Effector CD8-positive, alpha-beta T cell (primary cell): Measurements from ENCODE around the gene VAV3.
"Not testable (repeated sequence)": the region's sequence is repeated elsewhere in the genome, so short reads cannot be mapped to it uniquely, and the experiment has no call there.

Source experiments
- DNase-seq: peaks from one replicate; lab custom pipeline; 2025; lab: John Stamatoyannopoulos, UW

Gene VAV3

DNA sequence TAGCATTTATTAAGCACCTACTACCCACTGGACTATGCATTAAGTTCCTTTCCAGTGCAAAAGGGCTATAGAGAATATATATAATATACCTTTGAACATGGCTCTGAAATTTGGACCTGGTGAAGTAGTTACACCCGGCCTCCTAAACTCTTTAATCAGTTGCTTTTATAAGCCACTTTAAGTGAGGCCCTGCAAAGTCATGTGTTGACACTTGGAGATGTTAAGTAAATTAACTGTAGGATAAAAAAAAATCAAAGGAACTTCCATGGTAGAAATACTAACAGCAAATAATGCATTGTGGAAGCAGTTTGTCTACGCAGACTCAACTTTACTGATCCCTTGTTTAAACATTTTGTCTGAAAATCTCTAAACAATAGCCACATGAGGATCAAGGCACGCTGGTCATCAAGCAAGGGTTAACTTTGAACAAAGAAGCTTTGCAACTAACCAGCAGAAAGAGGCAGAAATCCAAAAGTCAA lies 283.9 kb downstream of the VAV3 start:
- DNase-seq, result no peak

DNA sequence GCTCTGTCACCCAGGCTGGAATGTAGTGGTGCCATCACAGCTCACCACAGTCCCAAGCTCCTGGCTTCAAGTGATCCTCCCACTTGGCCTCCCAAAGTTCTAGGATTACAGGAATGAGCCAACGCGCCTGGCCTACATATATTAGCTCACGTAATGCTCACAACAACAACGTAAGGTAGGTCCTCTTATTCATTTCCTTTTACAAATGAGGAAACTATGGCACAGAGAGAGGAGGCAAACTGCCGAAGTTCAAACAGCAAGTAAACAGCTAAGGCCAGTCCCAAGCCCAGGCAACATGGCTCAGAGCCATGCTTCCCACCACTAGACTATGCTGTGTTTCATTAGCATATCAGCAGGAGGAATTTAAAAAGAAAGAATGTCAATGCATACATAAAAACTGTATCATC lies 284.4 kb downstream of the VAV3 start:
- DNase-seq, result no peak

DNA sequence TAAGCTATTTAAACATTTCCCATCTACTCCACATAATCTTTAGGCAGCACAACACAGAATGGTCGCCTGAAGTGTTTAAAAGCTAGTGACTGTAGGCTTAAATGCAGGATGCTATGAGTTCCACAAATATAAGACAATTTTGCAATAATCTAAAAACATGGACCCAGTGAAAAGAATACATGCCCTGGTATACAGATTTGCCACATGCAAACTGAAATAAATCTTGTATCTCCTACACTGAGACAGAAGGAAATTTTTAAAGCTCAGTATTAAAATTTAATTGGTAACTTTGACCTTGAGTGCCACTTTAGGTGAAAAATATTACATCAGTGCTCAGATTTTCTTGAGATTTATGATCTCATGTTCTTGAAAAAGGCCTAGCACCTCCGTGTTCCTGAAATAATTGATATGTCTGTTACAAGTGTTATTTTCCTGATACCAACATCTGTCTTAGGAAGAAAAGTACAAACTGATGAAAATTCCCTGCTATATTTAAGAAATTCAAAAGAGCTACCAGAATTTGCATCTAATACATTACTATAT lies 285.5 kb downstream of the VAV3 start:
- DNase-seq, result no peak

DNA sequence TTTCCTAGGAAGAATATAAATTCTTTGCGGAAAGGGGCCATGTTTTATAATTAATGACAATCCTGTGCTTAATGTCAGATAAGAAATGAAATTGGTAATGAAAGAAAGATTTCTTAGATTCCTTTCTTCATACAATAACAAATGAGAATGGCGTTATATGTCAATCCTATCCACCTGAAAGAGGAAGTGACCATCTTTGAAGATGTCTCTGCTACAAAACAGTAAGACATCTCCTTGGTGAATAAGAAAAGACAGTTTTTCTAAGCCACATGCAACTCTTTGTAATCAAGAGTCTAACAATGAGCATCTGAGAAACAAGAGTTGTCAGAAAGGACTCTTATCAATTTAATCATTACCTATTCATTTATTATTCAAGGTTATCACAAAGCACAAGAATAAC lies 286.0 kb downstream of the VAV3 start:
- DNase-seq, result no peak

DNA sequence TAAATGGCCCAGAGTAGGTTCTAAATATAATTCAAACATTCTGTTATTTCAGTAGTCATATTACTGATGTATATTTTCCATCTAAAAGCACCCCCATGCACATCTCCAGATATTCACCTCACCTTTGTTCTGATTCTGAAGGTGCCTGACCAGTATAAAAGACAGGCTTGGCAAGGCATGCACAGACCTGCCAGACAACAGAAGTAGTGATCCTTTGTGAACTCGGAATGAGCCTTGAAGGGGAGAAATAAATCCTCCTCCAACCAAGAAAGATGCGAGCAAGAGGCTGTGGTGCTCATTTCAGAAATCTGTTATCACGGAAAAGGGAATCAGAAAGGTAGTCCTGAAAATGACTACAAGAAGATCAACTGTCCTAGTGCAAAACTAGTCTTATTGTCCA lies 287.3 kb downstream of the VAV3 start:
- no peak for DNase-seq

DNA sequence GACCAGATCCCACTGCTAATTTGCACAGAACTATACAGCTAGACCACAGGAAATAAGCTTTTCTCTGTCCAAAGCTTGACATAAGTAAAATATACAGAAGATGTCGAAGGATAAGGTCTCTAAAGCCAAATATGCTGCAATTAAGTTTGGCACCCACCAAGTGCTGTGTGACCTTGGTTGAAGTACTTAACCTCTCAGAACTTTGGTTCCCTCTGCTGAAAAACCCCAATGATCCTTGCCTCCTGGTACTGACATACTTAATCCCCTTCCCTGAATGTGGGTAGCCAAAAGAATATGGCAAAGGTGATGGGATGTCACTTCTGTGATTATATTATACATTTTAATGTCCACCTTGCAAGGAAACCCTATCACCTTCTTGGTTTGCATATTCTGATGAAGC lies 290.5 kb downstream of the VAV3 start:
- no peak for DNase-seq

DNA sequence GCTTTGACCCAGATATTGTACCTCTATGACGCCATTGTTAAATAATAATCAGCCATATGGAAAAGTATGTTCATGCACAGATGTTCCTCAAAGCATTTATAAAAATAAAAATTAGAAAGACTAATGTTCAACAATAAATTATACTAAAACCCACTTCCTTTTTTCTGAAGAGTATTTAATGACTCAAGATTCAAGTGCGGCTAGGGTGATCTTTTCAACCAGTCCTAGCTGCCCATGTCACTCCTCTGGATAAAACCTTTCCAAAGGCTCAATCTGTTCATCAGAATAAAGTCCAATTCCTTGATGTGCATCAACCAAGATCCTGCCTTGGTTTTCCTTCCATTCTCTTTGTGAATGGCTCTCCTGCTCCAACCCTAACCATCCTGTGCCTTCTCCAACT lies 292.0 kb downstream of the VAV3 start:
- no peak for DNase-seq

DNA sequence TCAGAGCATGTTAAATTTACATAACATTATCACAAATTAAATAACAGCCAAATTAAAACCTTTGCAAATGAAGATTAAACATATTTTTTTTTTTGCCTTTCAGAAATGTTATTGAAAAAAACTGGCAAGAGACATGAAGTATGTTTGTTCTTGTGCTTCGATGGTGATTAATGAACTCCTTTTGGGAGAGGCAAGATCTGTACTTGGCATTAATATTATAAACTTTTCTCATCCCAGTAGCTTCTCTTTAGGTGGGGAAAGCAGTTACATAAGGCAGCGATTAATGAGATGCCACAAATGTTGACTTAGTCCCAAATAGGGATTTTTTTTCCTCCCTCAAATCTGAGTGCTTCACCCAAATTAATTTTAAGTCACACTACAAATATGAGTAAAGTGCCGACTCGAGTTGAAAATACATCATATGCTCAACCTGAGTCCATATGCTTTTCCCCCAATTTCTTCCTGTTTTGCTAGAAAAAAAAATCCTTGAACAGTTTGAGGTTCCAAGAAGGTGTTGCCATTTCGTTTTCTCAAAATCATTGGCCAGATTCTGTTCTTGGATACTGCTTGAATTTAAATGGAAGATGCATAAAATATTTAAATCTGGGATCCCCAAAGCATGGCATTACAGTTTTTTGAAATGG lies 294.5 kb downstream of the VAV3 start:
- DNase-seq, result no peak

DNA sequence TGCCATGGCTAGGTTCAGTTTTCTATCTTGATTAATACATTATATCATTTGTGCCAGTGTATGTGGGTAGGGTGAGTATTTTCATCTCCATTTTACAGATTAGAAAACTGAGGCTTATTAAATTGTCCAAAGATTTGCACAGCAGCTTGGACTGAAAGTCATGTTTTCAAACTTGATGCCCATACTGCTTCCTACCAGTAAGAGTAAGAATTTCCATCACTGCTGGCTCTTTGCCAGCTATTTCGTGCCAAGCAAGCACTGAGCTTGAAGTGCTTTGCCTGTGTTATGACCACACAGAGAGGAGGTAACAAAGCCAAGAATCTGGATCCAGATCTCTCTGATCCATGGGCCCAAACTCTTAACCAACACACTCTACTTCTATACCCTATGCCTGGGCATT lies 295.0 kb downstream of the VAV3 start:
- no peak for DNase-seq

DNA sequence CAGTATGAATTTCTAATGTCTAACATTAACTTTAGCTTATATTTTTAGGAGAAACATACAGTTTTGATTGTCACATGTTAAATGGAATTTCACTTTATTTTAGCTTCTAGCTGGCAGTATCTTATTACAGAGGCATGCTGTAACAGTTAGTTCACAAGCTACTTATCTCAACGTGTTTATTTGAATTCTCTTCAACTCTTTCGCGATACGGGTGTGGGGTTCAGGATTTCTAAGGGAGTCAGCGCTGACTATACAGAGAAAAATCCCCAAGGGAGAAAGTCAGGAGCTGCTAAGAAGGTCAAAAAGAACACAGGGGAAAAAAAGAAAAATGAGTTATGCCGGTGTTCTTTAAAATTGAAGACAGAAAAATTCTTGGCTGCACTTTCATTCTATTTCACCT lies 296.2 kb downstream of the VAV3 start:
- no peak for DNase-seq

DNA sequence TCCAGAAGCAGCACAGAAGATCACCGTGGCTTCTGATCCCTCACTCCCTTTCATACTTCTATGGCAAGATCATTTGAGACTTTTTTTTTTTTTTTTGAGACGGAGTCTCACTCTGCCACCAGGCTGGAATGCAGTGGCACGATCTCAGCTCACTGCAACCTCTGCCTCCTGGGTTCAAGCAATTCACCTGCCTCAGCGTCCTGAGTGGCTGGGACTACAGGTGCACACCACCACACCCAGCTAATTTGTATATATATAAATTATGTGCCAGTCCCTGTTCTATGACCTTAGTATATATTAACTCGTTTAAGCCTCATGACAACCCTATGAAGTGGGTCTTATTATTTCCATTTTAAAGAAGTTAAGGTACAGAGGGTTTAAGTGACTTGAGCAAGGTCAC lies 298.5 kb downstream of the VAV3 start:
- no peak for DNase-seq

DNA sequence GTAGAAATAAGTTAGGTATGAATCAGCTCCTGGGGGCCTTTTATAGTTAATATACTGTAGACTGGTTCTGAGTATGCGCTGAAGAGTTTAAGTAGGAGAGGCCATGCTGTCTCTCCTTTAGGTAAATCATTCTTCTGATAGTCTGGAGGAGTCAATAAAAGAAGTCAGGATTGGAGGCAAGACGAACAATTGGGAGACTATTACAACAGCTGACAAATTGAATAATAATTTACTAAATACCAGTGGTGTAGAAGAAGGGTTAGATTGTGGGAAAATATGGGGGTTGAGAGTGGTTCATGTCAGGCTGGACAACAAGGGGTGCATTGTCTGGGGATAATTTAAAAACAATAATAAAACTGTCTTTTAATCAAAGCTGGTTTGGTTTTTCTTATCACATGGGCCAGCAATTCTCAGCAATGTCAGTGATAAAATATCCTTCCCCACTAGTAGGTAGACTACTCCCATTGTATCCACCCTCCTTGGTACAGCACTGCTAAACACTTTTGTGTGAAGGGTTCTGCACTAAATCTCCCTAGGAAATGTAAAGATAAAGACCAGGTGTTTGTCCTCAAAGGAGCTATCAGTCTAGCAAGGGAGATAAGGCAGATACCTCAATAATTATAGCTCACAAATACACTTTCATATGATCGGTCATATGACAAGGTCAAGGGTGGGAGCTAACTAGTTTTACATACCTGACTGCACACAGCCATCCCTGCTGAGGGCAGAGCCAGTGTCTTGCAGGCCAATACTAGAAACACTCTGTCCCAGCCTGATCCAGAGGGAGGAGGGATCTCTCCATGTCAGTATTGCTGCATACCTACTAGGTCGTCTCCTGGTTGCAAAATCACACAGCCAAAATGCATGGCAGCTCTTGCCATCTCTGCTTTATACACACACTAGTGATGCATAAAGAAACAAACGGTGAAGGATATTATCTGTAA lies 299.7 kb downstream of the VAV3 start:
- no peak for DNase-seq

DNA sequence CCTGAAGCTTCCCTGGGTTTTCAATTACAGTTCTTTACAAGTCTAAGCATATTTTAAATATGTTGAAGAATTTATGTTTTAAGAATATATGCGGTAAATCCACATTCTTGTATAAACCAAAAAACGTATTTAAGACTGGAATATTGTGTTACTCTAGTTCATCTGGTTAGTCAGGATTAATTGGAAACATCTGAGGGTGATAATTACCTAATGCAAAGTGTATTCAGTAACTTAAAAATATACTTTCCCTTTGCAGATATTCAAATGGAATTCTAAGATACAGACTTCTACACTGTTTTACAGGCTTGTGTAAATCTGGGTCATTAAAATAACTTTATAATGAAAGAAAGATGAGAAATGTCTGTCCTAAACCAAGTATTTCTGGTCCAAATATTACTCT lies 302.0 kb downstream of the VAV3 start:
- no peak for DNase-seq

DNA sequence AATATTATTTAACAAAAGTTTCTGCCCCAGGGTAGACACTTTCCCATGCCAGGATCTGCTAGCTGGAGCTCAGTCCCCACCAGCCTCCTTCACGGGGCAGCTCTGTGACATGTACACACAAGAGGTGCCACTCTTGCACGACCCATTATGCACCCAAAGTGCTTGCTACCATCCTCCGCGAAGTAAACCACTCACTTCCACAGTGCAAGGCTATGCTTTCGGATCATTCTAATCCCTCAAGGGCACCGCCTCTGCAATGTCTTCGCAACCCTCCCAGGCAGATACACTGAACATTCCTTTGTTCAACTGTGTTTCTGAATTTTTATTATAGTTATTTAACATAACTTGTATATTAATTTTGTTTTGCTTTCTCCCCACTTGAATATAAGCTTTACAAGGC lies 303.8 kb downstream of the VAV3 start:
- DNase-seq, result no peak

DNA sequence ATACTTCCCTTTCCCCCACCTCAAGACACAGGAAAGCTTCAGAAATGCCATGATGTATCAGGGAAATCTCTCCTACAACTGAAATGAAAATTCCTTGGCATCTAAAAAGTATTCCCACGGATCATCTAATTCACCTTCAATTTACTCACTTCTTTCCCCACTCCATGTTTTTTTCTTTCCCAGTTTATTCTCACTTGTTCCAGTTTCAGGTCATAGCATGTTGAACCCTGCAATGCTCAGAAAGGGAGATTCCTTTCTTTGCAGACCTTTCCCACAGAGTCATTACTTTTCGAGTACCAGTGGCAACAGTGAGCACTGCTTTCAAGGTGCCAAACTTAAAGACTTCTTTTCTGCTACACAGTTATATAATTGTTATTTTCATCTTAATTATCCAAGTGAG lies 305.0 kb downstream of the VAV3 start:
- no peak for DNase-seq

DNA sequence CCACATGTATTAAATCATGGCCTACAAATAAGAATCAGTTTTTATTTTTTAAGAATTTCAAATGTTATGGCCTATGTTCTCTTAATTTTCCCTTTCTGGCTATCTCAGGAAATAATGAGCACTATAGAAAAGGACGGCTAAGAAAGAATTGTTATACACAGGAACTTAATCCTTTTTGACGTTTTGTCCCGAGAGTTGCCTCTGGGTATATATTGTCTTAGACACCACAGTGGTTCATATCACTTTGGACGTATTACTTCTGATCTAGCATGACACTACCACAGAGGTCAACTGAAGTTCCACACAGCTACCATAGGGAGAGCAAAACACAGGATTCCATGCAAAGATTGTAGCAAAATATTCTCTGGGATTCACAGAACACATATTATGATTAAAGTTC lies 307.6 kb downstream of the VAV3 start:
- DNase-seq, result no peak

DNA sequence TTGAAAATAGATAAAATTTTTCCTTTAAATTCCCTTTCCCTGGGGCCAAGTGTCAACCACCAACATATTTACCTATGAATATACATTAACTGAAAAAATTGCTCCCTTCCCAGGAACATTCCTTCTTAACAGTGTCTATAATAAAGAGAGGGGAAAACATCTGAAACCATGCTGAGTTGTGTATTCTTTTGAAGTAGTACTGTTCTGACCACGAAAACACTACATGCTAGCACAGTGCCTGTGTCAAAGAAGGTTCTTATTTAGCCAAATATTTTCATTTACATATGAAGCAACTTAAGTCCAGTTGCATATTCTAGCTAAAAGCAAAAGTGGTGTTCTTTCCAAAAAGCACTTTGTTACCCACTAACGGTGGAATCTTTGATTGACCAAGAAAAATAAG lies 311.2 kb downstream of the VAV3 start:
- DNase-seq, result no peak

DNA sequence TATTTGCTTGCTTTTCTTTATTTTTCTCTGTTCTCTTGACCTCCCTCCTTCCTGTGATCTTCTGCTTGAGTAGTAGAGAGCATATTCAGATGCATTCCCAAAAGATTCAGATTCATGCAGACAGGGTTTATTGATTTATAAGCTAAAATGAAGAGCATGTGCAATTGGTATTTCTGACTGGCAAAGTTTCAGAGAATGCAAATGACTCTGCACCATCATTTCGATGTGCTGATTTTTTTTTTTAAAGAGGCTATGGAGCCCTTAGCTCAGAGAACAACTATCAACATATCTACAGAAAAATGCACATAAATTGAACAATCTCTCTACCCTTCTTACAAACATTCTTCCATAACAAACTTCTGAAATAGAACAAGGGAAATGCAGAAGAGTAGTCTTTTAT lies 312.0 kb downstream of the VAV3 start:
- no peak for DNase-seq

DNA sequence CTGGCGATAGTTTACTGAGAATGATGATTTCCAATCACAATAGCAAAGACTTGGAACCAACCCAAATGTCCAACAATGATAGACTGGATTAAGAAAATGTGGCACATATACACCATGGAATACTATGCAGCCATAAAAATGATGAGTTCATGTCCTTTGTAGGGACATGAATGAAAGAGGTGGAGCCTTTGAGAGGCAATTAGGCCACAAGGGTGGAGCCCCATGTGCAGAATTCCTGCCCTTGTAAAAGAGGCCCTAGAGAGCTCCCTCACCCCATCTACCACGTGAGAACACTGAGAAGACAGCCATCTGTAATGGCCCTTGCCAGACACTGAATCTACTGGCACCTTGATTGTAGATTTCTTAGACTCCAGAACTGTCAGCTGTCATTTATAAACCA lies 314.2 kb downstream of the VAV3 start:
- DNase-seq, result not testable (repeated sequence)

DNA sequence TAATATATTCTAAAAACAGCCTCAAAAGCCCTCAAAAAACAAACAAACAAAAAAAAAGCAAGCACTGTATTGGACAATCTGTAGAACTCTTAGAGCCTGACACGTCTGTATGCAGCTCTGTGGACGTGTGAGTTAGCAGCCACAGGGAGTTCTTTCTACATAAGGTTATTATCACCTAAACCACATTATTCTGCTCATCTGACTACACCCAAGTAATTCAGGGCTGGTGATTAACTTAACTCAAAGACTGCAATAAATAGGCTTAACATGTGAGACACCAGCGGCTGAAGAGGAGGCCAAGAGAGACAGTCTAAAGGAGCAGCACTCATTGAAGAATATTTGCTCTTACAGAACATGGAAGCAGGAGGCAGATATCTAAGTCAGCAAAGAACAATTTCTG lies 316.0 kb downstream of the VAV3 start:
- no peak for DNase-seq

DNA sequence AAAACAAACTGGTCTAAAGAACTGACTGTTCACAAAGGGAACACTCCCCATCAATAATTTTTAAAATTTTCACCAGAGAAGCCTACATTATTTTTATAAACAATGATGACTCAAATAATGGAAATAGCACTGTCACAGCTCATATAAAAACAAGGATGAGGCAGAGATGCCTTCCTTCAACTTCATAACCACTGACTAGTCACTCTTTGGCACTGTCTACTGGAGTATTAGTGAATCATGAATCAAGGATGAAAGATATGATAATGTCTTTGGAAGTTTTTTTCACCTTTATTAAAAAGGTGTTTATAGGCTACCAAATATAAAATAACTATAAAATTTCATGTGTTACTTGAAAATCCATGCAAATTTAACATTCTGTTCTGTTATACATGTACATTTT lies 316.9 kb downstream of the VAV3 start:
- no peak for DNase-seq

DNA sequence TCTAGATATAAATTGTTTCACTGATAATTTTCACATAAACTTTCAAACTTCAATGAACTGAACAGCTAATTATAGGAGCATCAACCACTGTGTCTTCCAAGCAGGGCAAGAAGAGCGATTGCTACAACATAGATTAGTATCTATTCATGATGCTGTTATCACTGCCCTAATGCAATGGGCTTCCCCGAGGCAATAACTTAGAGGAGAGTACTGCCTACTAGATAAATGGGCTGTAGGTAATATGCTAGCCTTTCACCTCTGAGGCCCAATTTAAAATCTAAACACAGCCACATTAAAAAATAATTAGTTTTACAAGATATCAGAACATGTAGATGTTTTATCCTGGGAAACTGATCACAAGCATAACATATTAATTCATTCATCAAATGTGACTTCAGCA lies 318.0 kb downstream of the VAV3 start:
- DNase-seq, result no peak

DNA sequence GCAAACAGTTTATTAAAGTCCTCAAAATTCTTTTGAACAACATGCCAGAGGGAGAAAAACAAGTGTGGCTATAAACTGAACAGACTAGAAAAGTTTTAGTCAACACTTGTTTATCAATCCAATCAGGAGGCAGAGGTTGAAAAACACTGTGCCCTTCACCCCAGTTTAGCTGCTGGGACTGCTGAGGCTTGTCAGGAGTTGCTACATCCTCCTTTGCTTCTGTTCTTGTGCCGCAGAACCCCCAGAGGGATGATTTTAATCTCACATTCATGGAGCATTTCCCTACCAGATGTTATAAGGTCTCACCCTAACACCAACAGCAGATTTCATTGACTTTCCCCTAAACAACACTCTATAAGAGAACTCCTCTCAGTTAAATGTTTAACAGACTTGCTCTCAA lies 321.2 kb downstream of the VAV3 start:
- no peak for DNase-seq
